ENCODE measurements around the gene FEM1B.

Gene FEM1B

GRCh38 chr15:68289057-68289456 lies 11.5 kb downstream of the FEM1B start:
- TF ChIP-seq TCF4 (CRISPR knock-in tag; IDR thresholded peaks at IDR 0.05; ENCODE audit: borderline replicate concordance): no peak
- no peak for TF ChIP-seq BACH2 (CRISPR knock-in tag; IDR thresholded peaks at IDR 0.05; ENCODE audit: borderline replicate concordance)
- no peak for ATAC-seq

GRCh38 chr15:68289621-68290352 lies 12.2 kb downstream of the FEM1B start:
- TF ChIP-seq GLIS3 (CRISPR knock-in tag; IDR thresholded peaks at IDR 0.05) (no peak), PATZ1 (CRISPR knock-in tag; IDR thresholded peaks at IDR 0.05; ENCODE audit: borderline replicate concordance) (no peak), TSHZ2 (CRISPR knock-in tag; IDR thresholded peaks at IDR 0.05) (no peak), ISL1 (CRISPR knock-in tag; IDR thresholded peaks at IDR 0.05) (no peak)
- ATAC-seq: no peak

GRCh38 chr15:68290715-68291114 lies 13.2 kb downstream of the FEM1B start:
- no peak for ATAC-seq
- TF ChIP-seq CREB5 (CRISPR knock-in tag; IDR thresholded peaks at IDR 0.05; ENCODE audit: low read depth) (no peak), CSRNP3 (CRISPR knock-in tag; IDR thresholded peaks at IDR 0.05) (no peak), SNAI2 (CRISPR knock-in tag; IDR thresholded peaks at IDR 0.05) (no peak), RARB (CRISPR knock-in tag; IDR thresholded peaks at IDR 0.05) (no peak), CSDC2 (CRISPR knock-in tag; IDR thresholded peaks at IDR 0.05) (no peak), ZNF565 (CRISPR knock-in tag; conservative IDR thresholded peaks at IDR 0.05; ENCODE audit: low read depth) (no peak), ESRRG (CRISPR knock-in tag; IDR thresholded peaks at IDR 0.05) (no peak)

GRCh38 chr15:68292157-68292781 lies 14.7 kb downstream of the FEM1B start:
- TF ChIP-seq PATZ1 (CRISPR knock-in tag; IDR thresholded peaks at IDR 0.05; ENCODE audit: borderline replicate concordance) (no peak), ZFP30 (CRISPR knock-in tag; IDR thresholded peaks at IDR 0.05) (no peak), OSR1 (CRISPR knock-in tag; IDR thresholded peaks at IDR 0.05) (no peak), ZNF565 (CRISPR knock-in tag; conservative IDR thresholded peaks at IDR 0.05; ENCODE audit: low read depth) (no peak), TCF4 (CRISPR knock-in tag; IDR thresholded peaks at IDR 0.05; ENCODE audit: borderline replicate concordance) (no peak), BACH2 (CRISPR knock-in tag; IDR thresholded peaks at IDR 0.05; ENCODE audit: borderline replicate concordance) (no peak)
- no peak for ATAC-seq

- no peak for ATAC-seq
- TF ChIP-seq BACH2 (CRISPR knock-in tag; IDR thresholded peaks at IDR 0.05; ENCODE audit: borderline replicate concordance): no peak
- no peak for TF ChIP-seq CSRNP3 (CRISPR knock-in tag; IDR thresholded peaks at IDR 0.05)
- no peak for TF ChIP-seq ESRRG (CRISPR knock-in tag; IDR thresholded peaks at IDR 0.05)
- no peak for TF ChIP-seq OSR1 (CRISPR knock-in tag; IDR thresholded peaks at IDR 0.05)
Measured at GRCh38 chr15:68292967-68293366, 15.4 kb downstream of the FEM1B start.

Measured in SK-N-SH treated with all-trans-retinoic acid at 6 μM for 48 hours (cell line).